ENCODE results near the gene KRTAP13-2. TPM values are rescaled to one million over a fixed set of nuclear protein-coding genes. Genes with fewer than 3 reads are reported as not detected.

Gene KRTAP13-2
- total and polyA plus RNA-seq, 5 donors = not detected

DNA sequence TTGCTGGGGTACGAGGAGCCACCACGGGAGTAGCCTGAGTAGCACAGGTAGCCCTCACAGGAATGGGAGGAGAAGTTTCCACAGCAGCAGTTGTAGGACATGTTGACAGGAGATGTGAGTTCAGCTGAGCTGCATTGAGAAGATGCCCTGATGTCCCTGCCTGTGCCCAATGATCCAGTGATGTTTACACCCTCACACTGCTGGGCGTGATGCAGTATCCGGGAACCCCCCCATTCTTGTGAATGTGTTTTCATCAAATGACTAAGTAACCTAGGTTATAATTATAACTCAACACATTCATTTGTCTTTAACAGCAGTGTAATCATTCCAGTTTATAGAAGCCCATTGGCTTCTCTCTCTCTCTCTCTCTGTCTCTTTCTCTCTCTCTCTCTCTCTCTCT lies 23.6 kb downstream of the KRTAP13-2 start, which contains the start of gene KRTAP23-1:
TSS of gene KRTAP23-1 (minus strand) at position 101 of the 400 bp plus-strand sequence. CDS start at position 101, 0 bp downstream.
- 89% methylated on average over 4 of the region's 4 CpGs for WGBS
- ATAC-seq = no peak

DNA sequence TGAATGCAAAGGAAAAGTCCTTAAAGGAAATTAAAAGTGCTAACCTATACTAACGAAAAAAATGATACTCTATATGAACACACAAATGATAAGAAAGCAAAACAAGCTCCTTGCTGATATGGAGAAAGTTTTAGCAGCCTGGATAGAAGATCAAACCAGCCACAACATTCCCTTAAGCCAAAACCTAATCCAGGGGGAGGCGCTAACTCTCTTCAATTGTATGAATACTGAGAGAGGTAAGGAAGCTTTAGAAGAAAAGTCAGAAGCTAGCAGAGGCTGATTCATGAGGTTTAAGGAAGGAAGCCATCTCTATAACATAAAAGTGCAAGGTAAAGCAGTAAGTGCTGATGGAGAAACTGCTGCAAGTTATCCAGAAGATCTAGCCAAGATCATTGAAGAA lies 27.1 kb downstream of the KRTAP13-2 start:
- Histone ChIP-seq H3K27me3 (ENCODE audit: control insufficient read depth, insufficient read depth) (no peaks in the 10 kb centered on the region), H3K4me3 (ENCODE audit: low read length) (no peak overlapping the region), H3K4me1 (ENCODE audit: control insufficient read depth, insufficient read depth, low read length) (no peaks in the 10 kb centered on the region), H3K27ac (ENCODE audit: low read length) (no peak overlapping the region), H3K9me3 (ENCODE audit: control insufficient read depth, low read length) (no peaks in the 10 kb centered on the region)
- DNase-seq = no peak
- 75% methylated on average over 2 of the region's 2 CpGs for whole genome bisulfite sequencing
- ATAC-seq = no peak
- intact Hi-C loops (cut with DNase I) = loop anchor here in 3 of 4 donors (10.0 kb wide), 3 partner anchors 90 to 740 kb away; partner anchors contain the start of gene KRTAP13-4 (in 1 of the 3)

More for the DNA sequence above, 23.6 kb downstream of the KRTAP13-2 start, which contains the start of gene KRTAP23-1:
- H3K9me3 ChIP-seq (ENCODE audit: control insufficient read depth, low read length) = no peaks in the 10 kb centered on the region
- DNase-seq = no peak
- H3K27me3 ChIP-seq (ENCODE audit: control insufficient read depth, insufficient read depth) = no peaks in the 10 kb centered on the region
- intact Hi-C loops (cut with DNase I) = loop anchor here in 3 of 4 donors (10.0 kb wide), 3 partner anchors 86 to 736 kb away; partner anchors contain the start of gene KRTAP13-4 (in 1 of the 3)
- no peak within 1 kb of the TSS for H3K27ac ChIP-seq (ENCODE audit: low read length)
- H3K4me1 ChIP-seq (ENCODE audit: control insufficient read depth, insufficient read depth, low read length) = no peaks in the 10 kb centered on the region
- H3K4me3 ChIP-seq (ENCODE audit: low read length) = no peak within 1 kb of the TSS

DNA sequence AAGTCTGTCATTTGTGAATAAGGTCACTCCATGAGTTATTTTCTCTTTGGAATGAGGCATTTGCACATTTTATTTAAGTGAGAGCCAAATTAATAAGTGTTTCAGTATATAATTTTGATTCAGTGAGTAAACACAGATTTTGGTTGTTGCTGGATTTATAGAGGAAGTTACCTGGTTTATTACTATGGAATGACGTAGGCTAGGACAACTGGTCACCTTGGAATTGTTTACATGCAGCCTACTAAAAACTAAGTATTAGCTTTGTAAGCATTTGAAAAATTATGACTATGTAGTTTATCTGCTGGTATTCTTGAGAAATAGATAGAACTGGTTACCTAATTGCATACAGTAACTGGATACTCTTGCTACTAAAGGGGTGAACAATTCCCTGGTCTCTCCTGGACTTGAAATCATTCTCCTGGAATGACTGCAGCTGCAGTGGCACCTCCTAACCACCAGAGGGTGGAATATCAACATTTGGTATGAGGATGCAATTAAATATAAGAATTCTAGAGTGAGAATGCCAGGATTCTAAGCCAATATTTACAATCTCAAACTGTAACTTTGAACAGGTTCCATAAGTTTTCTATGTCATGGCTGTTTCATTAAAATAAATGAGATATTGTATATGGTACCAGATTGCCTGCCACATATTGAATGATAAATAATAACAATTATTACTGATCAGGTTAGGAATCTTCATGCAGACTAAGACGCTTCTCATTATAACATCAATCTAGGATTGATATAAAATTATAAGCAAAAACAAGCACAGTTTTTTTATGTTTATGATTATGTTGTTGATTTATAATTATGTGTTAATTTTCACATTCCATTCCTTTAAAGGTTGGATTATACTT lies 31.1 kb downstream of the KRTAP13-2 start:
- 89% methylated on average over 2 of the region's 2 CpGs for WGBS
- no peak overlapping the region for H3K4me3 ChIP-seq (ENCODE audit: low read length)
- H3K9me3 ChIP-seq (ENCODE audit: control insufficient read depth, low read length) = no peaks in the 10 kb centered on the region
- no peaks in the 10 kb centered on the region for H3K4me1 ChIP-seq (ENCODE audit: control insufficient read depth, insufficient read depth, low read length)
- peak in 1 of 3 donors; percentile 64 for DNase-seq
- H3K27me3 ChIP-seq (ENCODE audit: control insufficient read depth, insufficient read depth) = no peaks in the 10 kb centered on the region
- no peak overlapping the region for H3K27ac ChIP-seq (ENCODE audit: low read length)
- ATAC-seq = no peak
- intact Hi-C loops (cut with DNase I) = loop anchor here in 3 of 4 donors (10.0 kb wide), 3 partner anchors 94 to 744 kb away; partner anchors contain the start of gene KRTAP13-4 (in 1 of the 3)

DNA sequence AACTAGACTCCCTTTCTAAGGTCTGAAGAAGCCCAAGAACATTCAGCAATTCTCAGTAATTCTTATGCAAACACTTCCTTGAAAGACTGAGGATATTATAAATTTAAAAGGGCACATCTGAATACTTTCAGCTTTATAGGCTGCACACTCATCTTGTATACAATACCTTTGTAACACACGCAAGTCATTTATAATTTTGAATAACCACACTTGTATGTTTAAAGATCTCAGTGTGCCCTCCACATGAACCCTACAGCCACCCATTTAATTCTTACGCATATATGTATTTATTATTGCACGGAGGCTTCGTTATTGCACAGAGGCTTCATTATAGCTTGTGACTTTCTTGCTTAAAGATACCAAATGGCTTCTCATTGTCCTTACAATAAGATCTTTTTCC lies 33.4 kb downstream of the KRTAP13-2 start:
- Histone ChIP-seq H3K4me1 (ENCODE audit: control insufficient read depth, insufficient read depth, low read length) (peaks cover 2% of the 10 kb centered on the region), H3K9me3 (ENCODE audit: control insufficient read depth, low read length) (no peaks in the 10 kb centered on the region), H3K4me3 (ENCODE audit: low read length) (no peak overlapping the region), H3K27me3 (ENCODE audit: control insufficient read depth, insufficient read depth) (no peaks in the 10 kb centered on the region), H3K27ac (ENCODE audit: low read length) (no peak overlapping the region)
- intact Hi-C loops (cut with DNase I) = loop anchor here in 2 of 4 donors (10.0 kb wide), 2 partner anchors 96 to 746 kb away; partner anchors contain the start of gene KRTAP13-4 (in 1 of the 2)
- ATAC-seq = no peak
- DNase-seq = no peak
- 92% methylated on average over 4 of the region's 4 CpGs for WGBS

DNA sequence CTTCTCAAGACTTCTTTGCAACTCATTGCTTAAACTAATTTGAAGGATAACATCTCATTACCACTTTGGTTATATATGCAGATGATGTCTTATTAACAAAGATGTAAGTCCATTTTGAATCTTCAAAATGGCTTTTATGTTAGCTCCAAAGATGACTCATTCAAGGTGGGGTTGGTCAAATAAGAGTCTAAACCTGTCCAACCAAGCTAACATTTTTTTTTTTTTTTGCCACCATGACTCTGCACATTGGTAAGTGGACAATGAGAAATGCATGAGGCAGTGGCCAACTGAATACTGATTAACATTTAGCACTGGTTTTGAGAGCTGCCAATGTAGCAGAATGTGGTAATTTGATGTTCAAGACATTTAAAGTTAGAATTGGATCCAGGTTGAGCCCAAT lies 34.3 kb downstream of the KRTAP13-2 start:
- Histone ChIP-seq H3K27ac (ENCODE audit: low read length) (no peak overlapping the region), H3K27me3 (ENCODE audit: control insufficient read depth, insufficient read depth) (no peaks in the 10 kb centered on the region), H3K9me3 (ENCODE audit: control insufficient read depth, low read length) (no peaks in the 10 kb centered on the region), H3K4me3 (ENCODE audit: low read length) (no peak overlapping the region), H3K4me1 (ENCODE audit: control insufficient read depth, insufficient read depth, low read length) (peaks cover 2% of the 10 kb centered on the region)
- DNase-seq (no peak), ATAC-seq (no peak)
- intact Hi-C loops (cut with DNase I) = loop anchor here in 2 of 4 donors (10.0 kb wide), 2 partner anchors 97 to 747 kb away; partner anchors contain the start of gene KRTAP13-4 (in 1 of the 2)

DNA sequence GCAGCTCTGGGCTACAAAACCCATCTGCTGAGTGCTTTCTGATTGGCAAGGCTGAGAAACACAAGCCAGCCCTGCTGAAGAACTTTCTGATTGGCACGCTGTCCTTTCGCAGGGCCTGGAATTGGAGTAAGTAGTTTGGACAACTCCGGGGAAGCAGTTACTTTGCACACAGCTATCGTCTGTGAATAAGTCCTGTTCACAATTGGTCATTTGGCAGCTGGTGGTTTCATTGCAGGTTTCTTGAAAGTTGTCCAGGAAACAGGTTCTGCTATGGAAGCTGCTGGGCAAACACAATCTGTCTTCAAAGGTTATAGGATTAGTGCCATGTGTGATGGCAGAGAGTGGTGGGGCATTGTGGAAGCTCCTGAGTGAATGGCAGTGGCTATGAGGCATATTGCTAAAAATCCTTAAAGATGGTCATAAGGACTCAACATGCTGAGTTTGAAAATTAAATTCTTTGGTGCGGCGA lies 34.8 kb downstream of the KRTAP13-2 start, which contains the start of gene KRTAP27-1:
TSS of gene KRTAP27-1 (minus strand) at position 419 of the 469 bp plus-strand sequence. CDS start at position 393, 26 bp downstream.
- H3K4me1 ChIP-seq (ENCODE audit: control insufficient read depth, insufficient read depth, low read length) = peaks cover 2% of the 10 kb centered on the region
- no peak within 1 kb of the TSS for H3K4me3 ChIP-seq (ENCODE audit: low read length)
- no peaks in the 10 kb centered on the region for H3K9me3 ChIP-seq (ENCODE audit: control insufficient read depth, low read length)
- no peaks in the 10 kb centered on the region for H3K27me3 ChIP-seq (ENCODE audit: control insufficient read depth, insufficient read depth)
- intact Hi-C loops (cut with DNase I) = loop anchor here in 2 of 4 donors (10.0 kb wide), 2 partner anchors 97 to 747 kb away; partner anchors contain the start of gene KRTAP13-4 (in 1 of the 2)
- DNase-seq = no peak
- 79% methylated on average over 6 of the region's 6 CpGs for WGBS
- no peak within 1 kb of the TSS for H3K27ac ChIP-seq (ENCODE audit: low read length)
- ATAC-seq = no peak

DNA sequence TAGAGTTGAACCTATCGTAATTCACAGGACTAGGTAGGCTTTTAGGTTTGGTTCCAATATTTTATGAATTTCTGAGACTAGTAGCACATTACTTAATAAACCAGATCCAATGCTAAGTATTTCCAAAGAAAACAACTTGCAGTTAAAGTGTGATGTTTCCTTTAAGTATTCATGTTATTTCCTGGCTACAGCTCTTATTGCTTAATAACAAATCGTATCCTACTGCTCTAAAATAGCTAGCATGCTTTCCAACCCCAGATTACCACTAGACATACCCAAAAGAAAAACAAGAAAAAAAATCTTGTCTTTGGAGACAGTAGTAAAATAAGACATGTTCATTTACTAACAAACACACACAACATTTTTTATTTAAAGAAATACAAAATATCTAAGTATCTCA lies 35.5 kb downstream of the KRTAP13-2 start:
- ATAC-seq = no peak
- Histone ChIP-seq H3K4me1 (ENCODE audit: control insufficient read depth, insufficient read depth, low read length) (peaks cover 2% of the 10 kb centered on the region), H3K27me3 (ENCODE audit: control insufficient read depth, insufficient read depth) (no peaks in the 10 kb centered on the region), H3K4me3 (ENCODE audit: low read length) (no peak overlapping the region), H3K9me3 (ENCODE audit: control insufficient read depth, low read length) (no peaks in the 10 kb centered on the region), H3K27ac (ENCODE audit: low read length) (no peak overlapping the region)
- WGBS = 49% methylated on average over 2 of the region's 2 CpGs
- no peak for DNase-seq
- intact Hi-C loops (cut with DNase I) = loop anchor here in 2 of 4 donors (10.0 kb wide), 2 partner anchors 98 to 748 kb away; partner anchors contain the start of gene KRTAP13-4 (in 1 of the 2)

DNA sequence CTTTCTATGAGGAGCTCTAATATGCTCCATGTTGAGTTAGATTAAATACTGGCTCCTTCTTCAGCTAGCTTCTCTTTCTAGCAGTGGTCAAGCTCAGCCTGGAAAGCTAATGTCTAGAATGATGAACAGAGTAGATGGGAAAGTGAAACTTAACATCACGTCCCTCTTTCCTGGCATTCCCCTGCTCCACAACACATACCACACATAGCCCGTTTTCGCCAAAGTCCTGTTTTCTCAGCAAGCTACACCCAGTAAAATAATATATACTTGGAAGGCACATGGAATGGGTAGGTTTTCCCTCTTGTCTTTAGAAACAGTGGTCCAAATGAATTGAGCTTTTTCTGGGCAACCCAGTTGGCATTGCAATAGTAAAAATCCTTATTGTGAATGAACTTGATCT lies 38.3 kb downstream of the KRTAP13-2 start:
- no peaks in the 10 kb centered on the region for H3K9me3 ChIP-seq (ENCODE audit: control insufficient read depth, low read length)
- H3K4me1 ChIP-seq (ENCODE audit: control insufficient read depth, insufficient read depth, low read length) = peaks cover 2% of the 10 kb centered on the region
- DNase-seq (no peak), ATAC-seq (no peak)
- intact Hi-C loops (cut with DNase I) = loop anchor here in 2 of 4 donors (10.0 kb wide), 2 partner anchors 101 to 751 kb away; partner anchors contain the start of gene KRTAP13-4 (in 1 of the 2)
- WGBS = 63% methylated on average over 3 of the region's 3 CpGs
- no peak overlapping the region for H3K27ac ChIP-seq (ENCODE audit: low read length)
- no peak overlapping the region for H3K4me3 ChIP-seq (ENCODE audit: low read length)
- no peaks in the 10 kb centered on the region for H3K27me3 ChIP-seq (ENCODE audit: control insufficient read depth, insufficient read depth)

DNA sequence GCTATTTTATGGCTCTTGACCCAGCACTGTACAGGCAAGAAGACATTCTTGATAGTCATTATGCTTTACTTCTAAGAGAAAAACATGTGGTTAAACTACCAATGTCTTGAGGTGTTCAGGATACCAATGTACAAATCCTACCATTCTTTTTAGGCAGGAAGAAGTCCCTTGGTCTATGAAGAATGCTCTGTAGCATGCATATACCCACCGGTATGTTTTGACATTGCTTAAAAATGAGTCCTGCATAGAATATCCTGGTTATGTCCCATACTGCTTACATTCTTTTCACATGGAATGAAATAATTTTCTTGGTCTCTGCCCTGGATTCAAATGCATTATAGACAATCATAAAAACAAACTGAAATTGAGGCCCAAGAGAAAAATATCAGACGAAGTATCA lies 39.4 kb downstream of the KRTAP13-2 start:
- intact Hi-C loops (cut with DNase I) = loop anchor here in 2 of 4 donors (10.0 kb wide), 2 partner anchors 102 to 752 kb away; partner anchors contain the start of gene KRTAP13-4 (in 1 of the 2)
- 88% methylated on average over 2 of the region's 2 CpGs for WGBS
- Histone ChIP-seq H3K4me3 (ENCODE audit: low read length) (no peak overlapping the region), H3K27me3 (ENCODE audit: control insufficient read depth, insufficient read depth) (no peaks in the 10 kb centered on the region), H3K27ac (ENCODE audit: low read length) (no peak overlapping the region), H3K4me1 (ENCODE audit: control insufficient read depth, insufficient read depth, low read length) (peaks cover 2% of the 10 kb centered on the region), H3K9me3 (ENCODE audit: control insufficient read depth, low read length) (no peaks in the 10 kb centered on the region)
- DNase-seq (no peak), ATAC-seq (no peak)

DNA sequence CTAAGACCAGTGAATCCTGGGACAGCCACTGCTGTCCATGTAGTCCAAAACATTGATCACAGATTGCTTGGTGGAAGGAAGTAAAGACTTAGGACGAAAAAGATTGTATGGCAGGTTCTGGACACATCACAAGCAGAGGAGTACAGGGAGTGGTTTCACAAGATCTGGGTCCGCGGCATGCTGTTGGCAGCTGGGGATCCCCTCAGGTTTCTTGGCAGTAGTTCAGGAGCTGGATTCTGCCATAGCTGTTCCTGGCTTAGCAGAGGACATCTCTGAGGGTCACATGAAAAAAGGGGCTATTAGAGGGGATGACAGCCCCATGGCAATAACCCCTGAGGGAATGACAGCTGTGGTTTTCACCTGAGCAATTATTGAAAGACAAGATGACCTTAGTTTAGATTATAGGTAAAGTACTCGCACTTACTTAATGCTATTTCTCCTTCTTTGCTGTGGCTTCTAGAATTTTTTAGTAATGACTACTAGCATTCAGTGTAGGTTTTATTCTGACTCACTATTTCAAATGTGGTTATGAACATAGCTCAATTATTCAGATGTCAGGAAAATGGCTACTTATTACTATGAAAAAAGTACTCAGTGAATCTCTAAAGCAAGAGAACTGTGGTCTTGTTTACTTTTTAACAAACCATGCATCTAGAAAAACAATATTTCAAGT lies 42.7 kb downstream of the KRTAP13-2 start:
- Histone ChIP-seq H3K4me3 (ENCODE audit: low read length) (no peak overlapping the region), H3K27me3 (ENCODE audit: control insufficient read depth, insufficient read depth) (no peaks in the 10 kb centered on the region), H3K9me3 (ENCODE audit: control insufficient read depth, low read length) (no peaks in the 10 kb centered on the region), H3K4me1 (ENCODE audit: control insufficient read depth, insufficient read depth, low read length) (peaks cover 2% of the 10 kb centered on the region), H3K27ac (ENCODE audit: low read length) (no peak overlapping the region)
- WGBS = 75% methylated on average over 4 of the region's 4 CpGs
- ATAC-seq (no peak), DNase-seq (no peak)
- intact Hi-C loops (cut with DNase I) = no loop called here

Data from right cardiac atrium (tissue), 5 donors.